SK-N-SH treated with all-trans-retinoic acid at 6 μM for 48 hours (cell line): ENCODE data around the gene SLC2A5.

Source experiments
- ATAC-seq: fragments of 200-7000 bp; cut with Tn5 transposase; 3 replicates; pipeline ENCODE4 v1.9.1; 2020; ENCODE audit warnings: mild to moderate bottlenecking, moderate library complexity
- ARNTL ChIP-seq: fragments of 450-650 bp; formaldehyde crosslinking; IDR thresholded peaks from 2 replicates; pipeline ENCODE4 v1.5.0; 2020; ENCODE audit warnings: low read depth, mild to moderate bottlenecking, moderate library complexity, borderline replicate concordance
- BACH2 ChIP-seq: fragments of 250-450 bp; sonication (Bioruptor Pico); IDR thresholded peaks from 2 replicates; pipeline ENCODE4 v1.9.0; 2021; ENCODE audit warnings: mild to moderate bottlenecking, borderline replicate concordance
- CSDC2 ChIP-seq: fragments of 250-450 bp; sonication (Bioruptor Pico); IDR thresholded peaks from 2 replicates; pipeline ENCODE4 v1.5.0; 2020; ENCODE audit warnings: mild to moderate bottlenecking, moderate library complexity
- GLIS3 ChIP-seq: fragments of 250-450 bp; sonication (Bioruptor Pico); IDR thresholded peaks from 2 replicates; pipeline ENCODE4 v1.5.0; 2020; ENCODE audit warnings: mild to moderate bottlenecking, moderate library complexity
- ISL1 ChIP-seq: fragments of 250-450 bp; sonication (Bioruptor Pico); IDR thresholded peaks from 2 replicates; pipeline ENCODE4 v2.1.2; 2022; ENCODE audit warnings: mild to moderate bottlenecking, moderate library complexity
- OSR1 ChIP-seq: fragments of 250-450 bp; sonication (Bioruptor Pico); IDR thresholded peaks from 2 replicates; pipeline ENCODE4 v1.8.0; 2022; ENCODE audit warnings: moderate library complexity, mild to moderate bottlenecking, inconsistent platforms
- PPARA ChIP-seq: fragments of 250-450 bp; sonication (Bioruptor Pico); IDR thresholded peaks from 2 replicates; pipeline ENCODE4 v1.5.0; 2020; ENCODE audit warnings: mild to moderate bottlenecking, borderline replicate concordance
- RARB ChIP-seq: fragments of 250-450 bp; sonication (Bioruptor Pico); IDR thresholded peaks from 2 replicates; pipeline ENCODE4 v1.8.0; 2021; ENCODE audit warnings: mild to moderate bottlenecking, moderate library complexity
- SNAI2 ChIP-seq: fragments of 250-450 bp; sonication (Bioruptor Pico); IDR thresholded peaks from 2 replicates; pipeline ENCODE4 v1.5.0; 2020; ENCODE audit warnings: mild to moderate bottlenecking, moderate library complexity
- TOX ChIP-seq: fragments of 250-450 bp; sonication (Bioruptor Pico); IDR thresholded peaks from 2 replicates; pipeline ENCODE4 v1.8.0; 2021; ENCODE audit warnings: mild to moderate bottlenecking, moderate library complexity, borderline replicate concordance
- TSHZ2 ChIP-seq: fragments of 250-450 bp; sonication (Bioruptor Pico); IDR thresholded peaks from 2 replicates; pipeline ENCODE4 v1.5.0; 2020; ENCODE audit warnings: mild to moderate bottlenecking, moderate library complexity
- ZC3H10 ChIP-seq: fragments of 250-450 bp; sonication (Bioruptor Pico); IDR thresholded peaks from 2 replicates; pipeline ENCODE4 v1.5.1; 2021; ENCODE audit warnings: mild to moderate bottlenecking, moderate library complexity
- ZFP3 ChIP-seq: fragments of 250-450 bp; sonication (Bioruptor Pico); IDR thresholded peaks from 2 replicates; pipeline ENCODE4 v1.5.0; 2020; ENCODE audit warnings: mild to moderate bottlenecking, moderate library complexity
- ZFP30 ChIP-seq: fragments of 450-650 bp; formaldehyde crosslinking; IDR thresholded peaks from 2 replicates; pipeline ENCODE4 v1.5.0; 2022; ENCODE audit warnings: mild to moderate bottlenecking, moderate library complexity
- ZNF565 ChIP-seq: fragments of 450-650 bp; formaldehyde crosslinking; conservative IDR thresholded peaks from 2 replicates; pipeline ENCODE4 v1.5.0; 2020; ENCODE audit warnings: low read depth, mild to moderate bottlenecking, moderate library complexity
- ZNF70 ChIP-seq: fragments of 450-650 bp; formaldehyde crosslinking; IDR thresholded peaks from 2 replicates; pipeline ENCODE4 v1.5.0; 2020; ENCODE audit warnings: mild to moderate bottlenecking, moderate library complexity
- ZNF8 ChIP-seq: fragments of 450-650 bp; formaldehyde crosslinking; IDR thresholded peaks from 2 replicates; pipeline ENCODE4 v1.5.0; 2020; ENCODE audit warnings: mild to moderate bottlenecking, moderate library complexity
- TF ChIP-seq, protein P1 (sequence below): fragments of 250-450 bp; sonication (Bioruptor Pico); IDR thresholded peaks from 2 replicates; pipeline ENCODE4 v1.5.1; 2020; ENCODE audit warnings: low read depth, mild to moderate bottlenecking, moderate library complexity
- TF ChIP-seq, protein P2 (sequence below): fragments of 250-450 bp; sonication (Bioruptor Pico); IDR thresholded peaks from 2 replicates; pipeline ENCODE4 v1.5.1; 2021; ENCODE audit warnings: mild to moderate bottlenecking, moderate library complexity
- TF ChIP-seq, protein P3 (sequence below): fragments of 250-450 bp; sonication (Bioruptor Pico); IDR thresholded peaks from 2 replicates; pipeline ENCODE4 v1.8.0; 2020; ENCODE audit warnings: mild to moderate bottlenecking, moderate library complexity, borderline replicate concordance

Gene SLC2A5

DNA sequence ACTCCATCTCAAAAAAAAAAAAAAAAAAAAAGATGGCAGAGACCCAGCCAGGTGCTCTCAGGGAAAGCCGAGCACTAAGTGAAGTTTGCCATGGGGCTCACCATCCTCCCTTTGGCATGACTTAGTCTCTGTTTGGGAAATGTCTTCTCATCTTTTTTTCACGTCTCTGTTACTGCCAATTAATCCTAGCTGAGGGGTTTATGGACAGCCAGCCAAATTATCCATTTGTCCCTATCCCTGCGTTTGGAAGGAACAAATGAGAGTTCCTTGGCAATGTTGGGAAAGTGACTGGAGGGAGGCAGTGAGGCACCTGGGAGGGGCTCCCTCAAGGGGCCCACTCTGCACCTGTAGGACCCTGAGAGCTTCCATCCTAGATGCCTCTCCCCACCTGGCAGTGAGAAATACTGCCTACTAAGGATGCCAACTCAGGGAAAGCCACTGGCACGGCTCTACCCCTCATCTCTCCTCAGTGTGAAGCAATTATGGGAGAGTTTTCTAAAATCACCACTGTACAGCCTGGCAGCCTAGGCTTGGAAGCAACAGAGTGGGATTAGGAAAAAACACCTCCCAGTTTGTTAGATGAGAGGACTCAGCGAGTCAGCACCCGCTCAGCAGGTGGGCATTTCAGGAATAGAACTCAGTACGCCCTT lies 23.4 kb downstream of the SLC2A5 start:
- TF ChIP-seq, protein P1, sequence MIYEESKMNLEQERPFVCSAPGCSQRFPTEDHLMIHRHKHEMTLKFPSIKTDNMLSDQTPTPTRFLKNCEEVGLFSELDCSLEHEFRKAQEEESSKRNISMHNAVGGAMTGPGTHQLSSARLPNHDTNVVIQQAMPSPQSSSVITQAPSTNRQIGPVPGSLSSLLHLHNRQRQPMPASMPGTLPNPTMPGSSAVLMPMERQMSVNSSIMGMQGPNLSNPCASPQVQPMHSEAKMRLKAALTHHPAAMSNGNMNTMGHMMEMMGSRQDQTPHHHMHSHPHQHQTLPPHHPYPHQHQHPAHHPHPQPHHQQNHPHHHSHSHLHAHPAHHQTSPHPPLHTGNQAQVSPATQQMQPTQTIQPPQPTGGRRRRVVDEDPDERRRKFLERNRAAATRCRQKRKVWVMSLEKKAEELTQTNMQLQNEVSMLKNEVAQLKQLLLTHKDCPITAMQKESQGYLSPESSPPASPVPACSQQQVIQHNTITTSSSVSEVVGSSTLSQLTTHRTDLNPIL (CRISPR knock-in tag): no peak
- TF ChIP-seq ARNTL (no peak), ZFP3 (CRISPR knock-in tag) (no peak), ZFP30 (CRISPR knock-in tag) (no peak), GLIS3 (no peak), SNAI2 (CRISPR knock-in tag) (no peak), RARB (no peak)
- ATAC-seq: no peak

DNA sequence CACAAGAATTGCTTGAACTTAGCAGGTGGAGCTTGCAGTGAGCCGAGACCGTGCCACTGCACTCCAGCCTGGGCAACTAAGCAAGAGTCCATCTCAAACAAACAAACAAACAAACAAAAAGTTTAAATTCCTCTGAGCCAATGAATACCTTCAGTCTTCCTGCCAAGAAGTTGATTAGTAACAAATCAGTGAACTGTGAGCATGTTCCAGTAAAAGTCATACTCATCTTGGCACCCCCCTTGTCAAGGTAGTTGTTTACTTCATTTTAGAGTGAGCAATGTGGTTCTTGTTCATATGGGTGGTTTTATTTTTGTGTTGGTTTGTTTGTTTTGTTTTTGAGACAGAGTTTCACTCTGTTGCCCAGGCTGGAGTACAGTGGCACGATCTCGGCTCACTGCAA lies 25.2 kb downstream of the SLC2A5 start:
- no peak for ATAC-seq
- no peak for TF ChIP-seq BACH2
- TF ChIP-seq, protein P1 (CRISPR knock-in tag): no peak
- TF ChIP-seq, all 23 proteins: peak for 0

DNA sequence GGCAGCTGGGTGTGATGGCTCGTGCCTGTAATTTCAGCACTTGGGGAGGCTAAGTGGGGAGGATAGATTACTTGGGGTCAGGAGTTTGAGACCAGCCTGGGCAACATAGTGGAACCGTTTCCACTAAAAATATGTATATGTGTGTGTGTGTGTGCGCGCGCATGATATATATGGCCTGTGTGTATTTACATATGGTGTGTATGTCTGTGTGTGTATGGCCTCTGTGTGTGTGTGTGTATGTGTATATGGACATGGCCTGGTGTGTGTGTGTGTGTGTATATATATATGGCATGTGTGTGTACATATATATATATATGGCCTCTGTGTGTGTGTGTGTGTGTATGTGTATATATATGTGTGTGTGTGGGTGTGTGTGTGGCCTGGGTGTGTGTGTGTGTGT lies 27.2 kb downstream of the SLC2A5 start:
- ATAC-seq: no peak

GRCh38 chr1:9041116-9041779 lies 28.2 kb downstream of the SLC2A5 start:
- ATAC-seq: no peak
- TF ChIP-seq ZFP3 (CRISPR knock-in tag) (no peak), GLIS3 (no peak), ZC3H10 (CRISPR knock-in tag) (no peak), PPARA (CRISPR knock-in tag) (no peak), BACH2 (no peak), RARB (no peak), TOX (no peak), TSHZ2 (CRISPR knock-in tag) (no peak), ARNTL (no peak), OSR1 (no peak), ZNF70 (CRISPR knock-in tag) (no peak)
- TF ChIP-seq, protein P2, sequence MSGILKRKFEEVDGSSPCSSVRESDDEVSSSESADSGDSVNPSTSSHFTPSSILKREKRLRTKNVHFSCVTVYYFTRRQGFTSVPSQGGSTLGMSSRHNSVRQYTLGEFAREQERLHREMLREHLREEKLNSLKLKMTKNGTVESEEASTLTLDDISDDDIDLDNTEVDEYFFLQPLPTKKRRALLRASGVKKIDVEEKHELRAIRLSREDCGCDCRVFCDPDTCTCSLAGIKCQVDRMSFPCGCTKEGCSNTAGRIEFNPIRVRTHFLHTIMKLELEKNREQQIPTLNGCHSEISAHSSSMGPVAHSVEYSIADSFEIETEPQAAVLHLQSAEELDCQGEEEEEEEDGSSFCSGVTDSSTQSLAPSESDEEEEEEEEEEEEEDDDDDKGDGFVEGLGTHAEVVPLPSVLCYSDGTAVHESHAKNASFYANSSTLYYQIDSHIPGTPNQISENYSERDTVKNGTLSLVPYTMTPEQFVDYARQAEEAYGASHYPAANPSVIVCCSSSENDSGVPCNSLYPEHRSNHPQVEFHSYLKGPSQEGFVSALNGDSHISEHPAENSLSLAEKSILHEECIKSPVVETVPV (CRISPR knock-in tag): no peak
- TF ChIP-seq, protein P3, sequence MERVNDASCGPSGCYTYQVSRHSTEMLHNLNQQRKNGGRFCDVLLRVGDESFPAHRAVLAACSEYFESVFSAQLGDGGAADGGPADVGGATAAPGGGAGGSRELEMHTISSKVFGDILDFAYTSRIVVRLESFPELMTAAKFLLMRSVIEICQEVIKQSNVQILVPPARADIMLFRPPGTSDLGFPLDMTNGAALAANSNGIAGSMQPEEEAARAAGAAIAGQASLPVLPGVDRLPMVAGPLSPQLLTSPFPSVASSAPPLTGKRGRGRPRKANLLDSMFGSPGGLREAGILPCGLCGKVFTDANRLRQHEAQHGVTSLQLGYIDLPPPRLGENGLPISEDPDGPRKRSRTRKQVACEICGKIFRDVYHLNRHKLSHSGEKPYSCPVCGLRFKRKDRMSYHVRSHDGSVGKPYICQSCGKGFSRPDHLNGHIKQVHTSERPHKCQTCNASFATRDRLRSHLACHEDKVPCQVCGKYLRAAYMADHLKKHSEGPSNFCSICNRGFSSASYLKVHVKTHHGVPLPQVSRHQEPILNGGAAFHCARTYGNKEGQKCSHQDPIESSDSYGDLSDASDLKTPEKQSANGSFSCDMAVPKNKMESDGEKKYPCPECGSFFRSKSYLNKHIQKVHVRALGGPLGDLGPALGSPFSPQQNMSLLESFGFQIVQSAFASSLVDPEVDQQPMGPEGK (CRISPR knock-in tag): no peak

More for the DNA sequence above, 27.2 kb downstream of the SLC2A5 start:
- TF ChIP-seq TOX (no peak), CSDC2 (CRISPR knock-in tag) (no peak)

DNA sequence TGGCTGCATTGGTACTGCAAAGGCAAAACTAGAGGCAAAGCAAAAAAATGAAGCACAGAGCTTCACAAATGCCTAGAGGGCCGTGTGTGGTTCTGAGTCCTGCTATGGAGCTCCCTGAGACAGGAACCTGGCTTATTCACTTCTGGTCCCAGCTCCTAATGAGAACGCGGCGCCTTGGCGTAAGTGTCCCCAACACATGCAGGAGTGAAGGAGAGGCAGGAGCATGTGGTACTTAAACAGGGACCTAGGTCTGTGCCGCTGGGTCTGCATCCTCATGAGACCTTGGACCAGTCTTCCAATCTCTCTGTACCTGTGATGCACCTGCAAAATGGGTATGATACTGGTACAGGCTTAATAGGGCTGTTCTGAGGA lies 28.8 kb downstream of the SLC2A5 start:
- TF ChIP-seq GLIS3 (no peak), ZC3H10 (CRISPR knock-in tag) (no peak), SNAI2 (CRISPR knock-in tag) (no peak), OSR1 (no peak), ZNF565 (CRISPR knock-in tag) (no peak), TSHZ2 (CRISPR knock-in tag) (no peak), ZNF8 (CRISPR knock-in tag) (no peak), ZFP3 (CRISPR knock-in tag) (no peak), ISL1 (CRISPR knock-in tag) (no peak), ZNF70 (CRISPR knock-in tag) (no peak)
- TF ChIP-seq, protein P1 (CRISPR knock-in tag): no peak
- ATAC-seq: no peak
